GM19467 (cell line): ENCODE data around the gene MXD3.
"Not testable (repeated sequence)": the region's sequence is repeated elsewhere in the genome, so short reads cannot be mapped to it uniquely, and the experiment has no call there.

Experiments used
- ATAC-seq: cut with Tn5 transposase; IDR thresholded peaks from one replicate; pipeline ENCODE4 v1.9.1; 2021; ENCODE audit warnings: mild to moderate bottlenecking, moderate library complexity; ENCODE audit not compliant: unreplicated experiment

MXD3 gene, protein sequence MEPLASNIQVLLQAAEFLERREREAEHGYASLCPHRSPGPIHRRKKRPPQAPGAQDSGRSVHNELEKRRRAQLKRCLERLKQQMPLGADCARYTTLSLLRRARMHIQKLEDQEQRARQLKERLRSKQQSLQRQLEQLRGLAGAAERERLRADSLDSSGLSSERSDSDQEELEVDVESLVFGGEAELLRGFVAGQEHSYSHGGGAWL

DNA sequence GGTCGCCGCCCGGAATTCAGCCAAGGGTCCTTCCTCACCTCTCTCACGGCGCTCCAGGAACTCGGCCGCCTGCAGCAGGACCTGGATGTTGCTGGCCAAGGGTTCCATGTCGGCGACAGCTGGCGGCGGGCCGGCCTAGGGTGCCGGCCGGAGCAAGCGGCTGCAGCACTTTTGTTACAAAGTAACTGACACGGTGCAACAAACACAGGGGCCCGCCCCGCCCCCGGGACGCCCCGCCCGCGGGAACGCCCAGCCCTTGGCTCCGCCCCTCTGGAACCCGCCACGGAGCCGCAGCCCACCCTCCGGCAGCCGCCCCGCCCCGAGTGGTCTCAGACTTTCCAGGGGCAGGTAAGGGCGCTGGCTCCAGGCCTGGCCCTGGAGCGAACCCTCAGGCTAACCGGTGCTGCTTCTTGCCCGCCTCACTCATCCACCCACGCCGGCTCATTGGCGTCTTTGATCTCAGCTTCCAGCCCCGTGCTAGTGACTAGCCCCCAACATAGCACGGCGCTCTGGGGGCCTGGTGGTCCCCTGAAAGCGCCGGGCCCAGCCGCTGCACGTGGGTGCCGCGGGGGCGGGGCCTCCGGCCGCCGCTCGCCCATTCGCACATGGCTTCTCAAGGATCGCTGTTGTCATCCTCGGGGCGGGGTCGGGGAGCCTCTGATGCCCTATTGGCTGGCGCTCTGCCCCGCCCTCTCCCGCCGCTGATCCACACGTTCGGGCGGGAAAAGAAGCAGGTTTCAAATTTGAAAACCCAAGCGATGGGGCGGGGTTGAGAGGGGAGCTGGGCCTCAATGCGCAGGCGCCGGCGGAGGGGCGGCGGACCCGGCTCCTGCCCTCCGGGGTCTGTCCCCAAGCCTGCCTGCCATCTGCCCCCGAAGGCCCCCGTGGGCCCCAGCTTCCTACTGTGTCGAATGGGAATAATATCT lies at the start of gene MXD3:
TSS of gene MXD3 (minus strand) at position 176 of the 926 bp plus-strand sequence. CDS start at position 108, 68 bp downstream.
- peak; percentile 57 for ATAC-seq

DNA sequence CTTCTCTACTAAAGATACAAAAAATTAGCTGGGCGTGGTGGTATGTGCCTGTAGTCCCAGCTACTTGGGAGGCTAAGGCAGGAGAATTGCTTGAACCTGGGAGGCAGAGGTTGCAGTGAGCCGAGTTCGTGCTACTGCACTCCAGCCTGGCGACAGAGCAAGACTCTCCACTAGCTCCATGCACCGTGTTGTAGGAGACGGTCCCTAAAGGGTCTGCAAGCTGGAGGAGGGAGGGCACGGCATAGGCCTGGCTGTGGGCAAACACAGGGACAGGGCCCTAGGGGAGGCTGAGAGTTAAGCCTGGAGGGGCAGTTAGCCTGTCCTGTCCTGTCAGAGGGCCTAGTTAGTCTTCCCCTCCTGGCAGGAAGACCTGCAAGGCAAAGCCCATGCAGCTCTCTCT lies 49.0 kb upstream of the MXD3 start:
- ATAC-seq = not testable (repeated sequence)

DNA sequence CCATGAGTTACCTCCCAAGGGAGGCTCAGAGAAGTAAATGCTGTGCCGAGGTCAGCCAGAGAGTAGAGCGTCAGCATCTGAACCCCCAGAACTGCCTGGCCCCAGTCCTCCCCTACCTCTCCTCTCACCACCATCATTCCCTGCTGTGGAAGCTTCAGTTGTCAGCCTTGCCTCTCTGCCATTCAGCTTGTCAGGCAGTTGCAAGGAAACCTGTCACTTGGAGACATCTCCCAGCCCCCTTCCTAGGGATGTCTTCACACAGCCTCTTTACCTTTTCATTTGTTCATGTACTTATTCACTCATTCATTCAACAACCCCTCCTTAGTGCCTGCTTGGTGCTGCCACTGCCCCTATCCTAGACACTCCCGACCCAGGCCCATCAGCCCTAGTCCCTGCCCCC lies 48.2 kb upstream of the MXD3 start:
- ATAC-seq = no peak

DNA sequence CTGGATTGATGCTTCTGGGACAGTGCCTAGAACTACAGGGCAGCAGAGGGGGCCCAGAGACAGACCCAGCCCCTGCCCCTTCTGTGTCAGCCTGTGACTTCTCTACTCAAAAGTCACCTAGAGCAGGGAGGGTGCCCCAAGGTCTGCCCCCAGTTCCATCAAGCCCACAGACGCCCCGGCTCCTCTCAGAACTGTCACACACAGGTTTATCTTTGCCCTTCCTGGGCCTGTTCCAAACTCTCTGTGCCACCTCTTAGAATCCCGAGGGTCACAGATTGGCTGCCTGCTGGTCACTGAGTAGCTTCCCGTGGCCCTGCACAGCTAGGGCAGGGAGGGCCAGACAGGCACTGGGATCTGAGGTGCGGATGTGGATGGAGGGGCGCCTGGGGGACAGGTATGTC lies 47.8 kb upstream of the MXD3 start:
- no peak for ATAC-seq

DNA sequence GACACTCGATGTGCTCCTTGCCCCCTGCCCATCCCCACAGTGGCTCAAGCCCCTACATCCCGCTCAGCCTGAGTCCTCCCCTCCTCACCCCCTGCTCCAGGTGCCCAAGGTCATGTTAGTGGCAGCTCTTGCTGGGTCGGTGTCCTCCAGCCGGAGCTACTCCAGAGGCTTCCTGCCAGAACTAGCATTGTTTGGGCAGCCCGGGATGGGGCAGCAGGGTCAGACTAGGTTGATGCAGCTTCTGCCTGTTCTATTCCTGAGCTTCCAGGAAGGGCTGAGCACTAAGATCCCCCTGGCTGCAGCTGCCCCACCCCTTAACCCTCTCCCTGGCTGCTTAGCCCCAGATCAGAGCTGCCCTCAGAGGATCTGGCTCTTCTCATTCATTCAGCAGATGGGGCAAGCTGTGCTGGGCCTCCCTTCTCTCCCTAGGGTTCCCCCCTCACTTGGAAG lies 46.7 kb upstream of the MXD3 start:
- no peak for ATAC-seq

DNA sequence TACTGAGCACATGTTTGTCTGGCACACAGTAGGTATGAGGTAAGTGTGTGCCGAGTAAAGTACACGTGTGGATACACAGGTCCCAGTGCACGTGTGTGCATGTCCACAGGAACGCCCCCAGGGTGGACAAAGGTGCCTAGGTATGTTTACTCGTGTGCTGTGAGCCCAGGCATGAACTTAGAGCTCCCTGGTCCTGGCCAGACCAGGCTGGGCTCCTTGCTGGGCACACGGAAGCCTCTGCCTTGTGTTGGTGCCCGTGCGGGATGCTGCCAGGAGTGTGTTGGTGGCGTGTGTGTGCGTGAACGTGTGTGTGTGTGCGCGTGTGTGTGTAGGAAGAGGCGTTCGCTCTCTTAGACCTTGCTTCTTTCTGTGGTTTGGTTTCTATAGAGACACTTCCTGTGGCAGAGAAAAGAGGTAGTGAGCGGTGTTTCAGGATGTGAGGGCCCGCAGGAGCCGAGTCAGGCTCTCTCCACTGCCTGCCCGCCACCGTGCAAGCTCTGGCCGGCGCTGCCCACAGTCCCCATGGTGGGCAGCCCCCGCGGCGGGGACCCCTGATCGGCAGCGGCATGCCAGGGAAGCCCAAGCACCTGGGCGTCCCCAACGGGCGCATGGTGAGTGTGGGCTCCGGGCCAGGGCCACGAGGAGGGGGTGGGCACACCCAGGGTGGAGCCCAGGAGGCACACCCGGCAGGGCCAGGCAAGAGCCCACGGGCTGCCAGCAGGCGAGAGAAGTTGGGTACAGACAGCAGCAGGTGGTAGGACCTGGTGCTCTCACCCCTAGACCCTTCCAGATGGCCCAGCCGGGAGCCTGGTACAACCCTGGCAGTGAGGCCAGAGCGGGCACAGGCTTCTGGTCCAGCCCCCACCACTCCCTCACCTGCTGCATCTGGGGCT lies 46.0 kb upstream of the MXD3 start, which contains the start of gene RGS14:
TSS of gene RGS14 (plus strand) at position 466 of the 893 bp plus-strand sequence. CDS start at position 567, 101 bp downstream.
- peak; percentile 78 for ATAC-seq

DNA sequence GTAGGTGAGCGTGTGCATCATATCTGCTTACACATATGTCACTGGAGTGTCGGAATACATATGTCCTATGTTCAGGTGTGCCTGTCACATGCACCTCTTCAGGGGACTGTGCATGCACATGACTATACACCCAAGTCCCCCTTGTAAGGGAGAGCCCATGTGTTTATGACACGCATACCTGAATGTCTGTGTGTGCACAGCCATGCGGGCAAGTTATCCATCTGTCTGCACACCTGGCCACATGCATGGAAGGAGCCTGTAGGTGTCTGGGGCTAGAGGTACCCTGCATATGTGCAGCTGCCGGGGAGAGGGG lies 45.4 kb upstream of the MXD3 start:
- no peak for ATAC-seq

DNA sequence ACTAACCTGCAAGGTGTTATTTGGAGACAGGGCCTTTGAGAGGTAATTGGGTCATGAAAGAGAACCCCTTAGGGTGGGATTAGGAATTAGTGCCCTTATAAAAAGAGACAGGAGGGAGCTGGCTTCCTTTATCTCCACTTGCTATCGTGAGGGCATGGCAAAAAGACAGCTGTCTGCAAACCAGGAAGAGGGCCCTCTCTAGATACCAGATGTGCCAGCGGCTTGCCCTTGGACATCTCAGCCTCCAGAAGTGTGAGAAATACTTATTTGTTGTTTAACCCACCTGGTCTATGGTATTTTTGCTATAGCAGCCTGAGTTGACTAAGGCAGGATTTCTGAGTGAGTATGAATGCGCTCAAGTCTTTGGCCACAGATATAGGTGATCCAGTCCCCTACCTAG lies 45.0 kb upstream of the MXD3 start:
- no peak for ATAC-seq

DNA sequence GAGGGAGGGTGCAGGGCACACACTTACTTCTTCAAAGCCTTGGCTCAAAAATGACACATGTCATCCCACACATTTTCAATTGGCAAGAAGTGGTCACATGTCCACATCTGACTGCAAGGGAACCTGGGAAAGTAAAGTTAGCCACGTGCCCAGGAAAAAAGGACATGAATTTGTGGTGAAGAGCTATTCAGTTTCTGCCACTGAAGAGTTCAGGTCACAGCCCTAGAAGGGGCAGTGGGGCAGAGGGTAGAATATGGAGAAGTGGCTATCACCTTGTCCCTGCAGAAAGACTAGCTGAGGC lies 44.1 kb upstream of the MXD3 start:
- no peak for ATAC-seq

DNA sequence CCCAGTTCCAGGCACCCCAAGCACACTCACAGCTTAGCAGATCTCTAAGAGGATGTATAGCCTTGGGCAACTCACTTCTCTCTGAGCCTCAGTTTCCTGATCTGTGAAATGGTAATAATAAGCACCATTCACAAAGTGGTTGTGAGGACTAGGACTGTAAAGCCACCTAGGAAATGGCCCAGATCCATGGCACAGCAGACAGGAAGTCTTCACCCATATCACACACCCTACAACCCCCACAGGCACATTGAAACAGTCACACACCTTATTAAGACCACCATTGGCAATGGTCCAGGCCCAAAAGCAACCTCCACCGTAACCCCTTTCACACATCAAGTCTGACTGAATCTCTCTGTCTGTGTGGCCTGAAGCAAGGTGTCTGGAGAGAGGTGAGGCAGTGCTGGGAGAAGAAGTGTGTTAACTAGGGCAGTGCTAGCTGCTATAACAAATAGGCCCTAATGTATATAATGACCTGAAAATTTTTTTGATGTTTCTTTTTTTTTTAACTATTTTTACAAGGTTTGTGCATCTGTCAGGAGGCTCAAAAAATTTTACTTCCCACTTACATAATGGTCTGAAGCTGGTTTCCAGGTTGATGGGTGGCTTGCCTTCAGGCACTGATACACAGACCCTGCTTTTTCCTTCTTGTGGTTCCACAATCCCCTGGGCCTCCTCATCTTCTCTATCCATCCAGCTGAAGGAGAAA lies 43.6 kb upstream of the MXD3 start:
- ATAC-seq = no peak

DNA sequence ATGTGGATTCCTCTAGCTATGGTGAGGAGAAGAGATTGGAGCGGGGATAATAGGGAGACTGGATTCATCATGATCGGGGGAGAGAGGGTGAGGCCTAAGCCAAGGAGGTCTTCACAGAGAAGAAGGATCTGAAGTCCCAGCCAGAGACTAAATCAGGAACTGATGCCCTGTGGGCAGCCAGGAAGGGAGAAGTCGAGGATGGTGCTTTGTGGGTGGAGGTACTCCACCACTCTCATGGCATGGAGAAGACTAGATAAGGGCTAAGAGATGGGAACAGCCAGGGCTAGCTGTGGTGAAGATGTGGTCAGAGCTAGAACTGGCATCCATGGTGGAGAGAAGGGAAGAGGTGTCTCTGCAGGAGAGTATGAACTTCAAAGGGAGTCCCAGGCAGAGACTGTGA lies 43.0 kb upstream of the MXD3 start:
- ATAC-seq = no peak

DNA sequence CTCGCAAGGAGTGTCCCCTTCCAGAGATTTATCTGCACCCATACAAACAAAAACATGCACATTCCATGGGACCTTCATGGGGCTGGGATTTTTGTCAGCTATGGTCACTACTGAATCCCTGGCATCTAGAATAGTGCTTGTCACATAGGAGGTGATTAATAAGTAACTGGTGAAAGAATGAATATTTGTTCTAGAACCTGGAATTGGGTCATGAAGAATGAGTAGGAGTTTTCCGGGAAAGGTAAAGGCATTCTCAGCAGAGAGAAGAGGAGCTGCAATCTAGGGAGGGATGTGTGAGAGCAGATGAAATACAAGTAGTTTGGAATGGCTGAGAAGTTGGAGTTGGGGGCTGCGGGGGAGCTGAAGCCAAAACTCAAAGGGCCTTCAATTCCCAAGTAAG lies 42.6 kb upstream of the MXD3 start:
- ATAC-seq = no peak

DNA sequence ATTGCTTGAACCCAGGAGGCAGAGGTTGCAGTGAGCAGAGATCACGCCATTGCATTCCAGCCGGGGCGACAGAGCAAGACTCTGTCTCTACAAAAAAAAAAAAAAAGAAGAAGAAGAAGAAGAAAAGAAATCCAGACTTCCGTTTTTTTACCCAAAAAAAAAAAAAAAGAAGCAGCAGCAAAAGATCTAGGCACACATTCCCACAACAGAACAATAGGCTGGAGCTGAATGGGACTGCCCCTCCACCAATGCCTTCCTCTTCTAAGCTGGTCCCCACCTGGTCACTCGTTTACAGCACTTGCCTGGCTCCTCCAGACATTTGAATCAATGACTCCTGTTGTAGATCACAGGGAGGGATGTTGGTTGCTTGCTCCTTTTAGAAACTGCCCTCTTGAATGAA lies 41.4 kb upstream of the MXD3 start:
- ATAC-seq = no peak

DNA sequence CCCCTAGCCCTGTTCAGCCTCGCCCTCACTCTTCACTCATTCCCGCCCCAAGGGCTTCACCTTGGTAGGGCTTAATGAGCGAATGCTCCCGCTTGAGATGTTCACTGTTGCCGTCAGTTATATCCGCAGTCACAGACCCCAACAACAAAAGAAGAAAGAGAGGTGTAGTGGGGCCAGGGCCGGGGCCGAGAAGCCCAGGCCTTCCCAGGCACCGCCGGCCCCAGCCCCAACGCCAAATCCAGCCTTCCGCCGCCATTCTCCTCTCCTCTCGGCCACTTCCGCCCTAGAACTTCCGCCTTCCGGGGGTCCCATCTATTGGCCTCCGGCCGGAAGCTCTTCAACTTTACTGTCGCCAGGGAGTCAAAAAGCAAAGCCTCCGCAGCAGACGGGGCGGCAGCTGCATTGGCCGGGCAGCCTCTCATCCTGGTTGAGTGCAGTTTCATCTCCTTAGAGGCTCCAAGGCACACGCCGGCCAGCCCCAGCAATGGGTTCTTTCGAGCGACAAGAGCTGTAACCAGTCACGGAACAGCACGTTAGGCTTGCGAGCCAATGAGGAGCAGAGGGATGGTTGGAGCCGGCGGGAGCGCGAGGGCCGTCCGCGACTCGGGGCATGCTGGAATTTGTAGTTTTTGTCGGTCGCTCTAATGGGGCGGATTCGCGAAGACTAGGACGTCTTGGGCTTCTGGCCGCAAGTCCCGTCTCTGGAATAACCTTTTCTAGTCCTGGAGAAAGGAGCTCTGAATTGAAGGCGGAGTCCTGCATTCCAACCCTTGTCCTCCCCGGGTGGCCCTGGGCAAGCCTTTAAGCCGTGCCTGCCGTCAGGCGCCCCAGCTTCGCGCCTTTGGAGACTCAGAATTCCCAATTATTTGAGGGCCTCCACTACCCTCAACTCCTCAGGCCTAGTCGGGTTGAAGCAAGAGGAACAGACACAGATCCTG lies 40.0 kb upstream of the MXD3 start, which contains the start of gene LMAN2:
TSS of gene LMAN2 (minus strand) at position 277 of the 938 bp plus-strand sequence. CDS start at position 256, 21 bp downstream.
- peak; percentile 91 for ATAC-seq

DNA sequence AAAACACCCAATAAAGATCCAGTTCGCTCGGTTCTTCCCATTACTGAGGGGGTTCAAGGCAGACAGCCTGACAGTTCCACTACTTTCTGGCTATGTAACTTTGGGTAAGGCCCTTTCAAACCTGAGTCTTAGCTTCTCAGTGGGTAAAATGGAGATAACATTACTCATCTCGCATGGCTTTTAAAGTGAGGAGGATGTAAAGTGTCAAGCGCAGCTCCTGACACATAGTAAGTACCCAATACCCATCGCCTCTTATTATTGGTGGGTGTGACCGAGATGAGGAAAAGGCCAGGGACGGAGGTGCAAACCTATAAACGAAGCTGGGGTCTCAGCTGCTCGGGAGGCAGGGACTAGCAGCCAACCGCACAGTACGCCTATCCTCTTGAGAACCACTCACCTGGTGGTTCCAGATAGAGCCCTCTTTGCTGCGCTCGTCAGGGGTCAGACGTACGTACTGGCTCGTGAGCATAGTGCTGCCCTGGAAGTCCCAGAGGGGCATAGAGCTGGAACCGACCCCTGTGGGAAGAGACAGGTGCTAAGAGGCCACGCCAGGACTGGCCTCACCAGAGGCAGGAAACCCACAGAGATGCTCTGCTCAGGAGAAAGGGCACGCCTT lies 39.2 kb upstream of the MXD3 start:
- no peak for ATAC-seq

DNA sequence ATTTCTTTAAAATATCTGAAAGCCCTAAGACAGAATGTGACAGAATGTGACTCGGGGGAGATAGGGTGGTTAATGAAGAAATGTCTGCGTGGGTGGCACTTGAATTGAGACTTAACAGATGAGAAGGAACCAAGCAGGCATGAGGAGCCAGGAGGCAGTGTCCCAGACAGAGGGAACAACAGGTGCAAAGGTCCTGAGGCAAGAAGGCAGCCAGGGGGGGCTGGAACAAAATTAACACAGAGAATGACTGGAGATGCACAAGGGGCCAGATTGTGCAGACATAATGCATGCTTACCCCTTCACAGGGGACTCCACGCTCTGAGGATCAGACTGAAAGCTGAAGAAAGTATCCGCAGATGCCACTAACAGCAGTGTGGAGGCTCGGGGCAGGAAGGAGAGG lies 38.1 kb upstream of the MXD3 start:
- ATAC-seq = no peak

DNA sequence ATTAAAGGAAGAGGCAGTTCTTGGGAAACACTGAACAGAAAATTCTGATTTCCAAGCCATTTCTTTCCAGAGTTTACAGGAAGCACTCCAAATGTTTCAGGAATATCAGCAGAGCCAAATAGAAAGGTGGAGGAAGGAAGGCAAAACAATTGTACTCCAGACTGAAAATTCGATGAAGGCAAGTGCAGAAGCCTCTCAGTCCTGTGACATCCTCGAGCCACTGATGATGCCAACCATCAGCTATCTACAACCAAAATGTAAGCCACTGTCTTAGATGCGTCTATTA lies 37.6 kb upstream of the MXD3 start:
- ATAC-seq = no peak

DNA sequence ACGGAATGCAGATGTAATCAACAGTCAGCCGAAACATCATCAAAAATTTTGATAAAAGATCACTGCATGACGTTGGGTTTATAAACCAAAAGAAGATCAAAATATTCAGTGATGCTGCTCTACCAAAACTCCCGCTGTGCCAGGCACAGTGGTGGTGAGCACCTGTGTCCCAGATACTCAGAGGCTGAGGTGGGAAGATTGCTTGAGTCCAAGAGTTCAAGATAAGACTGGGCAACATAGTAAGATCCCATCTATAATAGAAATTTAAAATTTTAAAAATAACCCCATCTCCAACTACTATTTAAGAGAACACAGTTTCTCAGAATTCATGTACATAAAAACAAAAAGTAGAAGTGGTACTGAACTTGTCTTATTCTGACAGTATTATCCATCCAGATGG lies 36.0 kb upstream of the MXD3 start:
- no peak for ATAC-seq

DNA sequence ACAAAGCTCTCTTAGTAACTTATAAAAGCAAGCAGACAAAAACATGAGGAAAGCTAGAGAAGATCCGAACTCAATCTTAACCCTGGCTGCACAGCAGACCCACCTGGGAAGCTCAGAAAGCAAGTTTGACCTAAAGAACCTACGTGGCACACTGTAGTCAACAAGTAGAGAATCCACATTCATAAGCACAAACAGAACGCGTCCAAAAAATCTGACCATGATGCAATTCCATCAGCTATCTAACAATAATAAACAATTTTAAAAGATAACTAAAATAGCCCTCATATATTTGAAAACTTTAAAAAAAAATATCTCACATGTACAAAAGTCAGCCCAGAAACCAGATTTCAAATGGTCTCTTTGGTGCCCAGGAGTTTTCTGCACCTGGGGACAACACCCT lies 35.1 kb upstream of the MXD3 start:
- ATAC-seq = no peak
